Endothelial cell of umbilical vein (primary cell): ENCODE measurements around the gene TTC3. TPM values are rescaled to one million over a fixed set of nuclear protein-coding genes. Genes with fewer than 3 reads are reported as not detected.

Experiments used
- BruUV-seq: library from RNA; stranded (reverse); fragments of 400-500 nt; replicated peaks from 2 replicates; lab custom pipeline; 2021; lab: Mats Ljungman, UMichigan
- CTCF ChIA-PET: fragments of 300-600, 350-600 bp; sonication (Branson Sonifier 250); formaldehyde crosslinking; loops from one replicate; lab custom pipeline; 2021; ENCODE audit warnings: antibody characterized with exemption, inconsistent platforms; lab: Charles Lee
- POLR2A ChIA-PET: fragments of 300-600, 350-600 bp; sonication (Branson Sonifier 250); formaldehyde crosslinking; loops from one replicate; lab custom pipeline; 2021; ENCODE audit warnings: antibody characterized with exemption, inconsistent platforms; lab: Charles Lee
- DNase-seq: peaks from one replicate; pipeline ENCODE4 v3.0.0-alpha.2; 2011; ENCODE audit warnings: low read depth, low spot score
- FAIRE-seq: peaks from 2 replicates; lab custom pipeline; 2011; peaks lifted over from hg19 to GRCh38; lab: Jason Lieb, UNC
- H2AFZ ChIP-seq: 2 replicates; pipeline ENCODE4 v1.6.0; 2012; ENCODE audit warnings: low read depth, low read length, control low read depth, inconsistent platforms
- H3K27ac ChIP-seq: 2 replicates; pipeline ENCODE4 v1.5.1; 2011; ENCODE audit warnings: low read depth, mild to moderate bottlenecking, control low read depth, low read length, moderate library complexity; ENCODE audit not compliant: insufficient read depth
- H3K27me3 ChIP-seq, 2 experiments: 2 replicates each; pipeline versions ENCODE4 v1.6.0 to v1.6.1; 2011; ENCODE audit warnings: low read length in 2 of 2, mixed read lengths in 1 of 2; ENCODE audit not compliant: control insufficient read depth in 2 of 2, insufficient read depth in 2 of 2
- H3K36me3 ChIP-seq, 2 experiments: 2 replicates in 1 of 2; 3 replicates in 1 of 2; pipeline ENCODE4 v1.5.1; 2011; ENCODE audit warnings: low read length in 2 of 2, mild to moderate bottlenecking in 1 of 2, moderate library complexity in 1 of 2; ENCODE audit not compliant: control insufficient read depth in 2 of 2, insufficient read depth in 2 of 2; ENCODE audit errors: extremely low read depth in 1 of 2
- H3K4me1 ChIP-seq: 3 replicates; pipeline ENCODE4 v1.5.1; 2011; ENCODE audit warnings: mild to moderate bottlenecking, low read length; ENCODE audit not compliant: control insufficient read depth, insufficient read depth; ENCODE audit errors: extremely low read depth
- H3K4me2 ChIP-seq: 2 replicates; pipeline ENCODE4 v1.6.1; 2011; ENCODE audit warnings: low read length, control low read depth, mixed read lengths; ENCODE audit not compliant: insufficient read depth
- H3K4me3 ChIP-seq, 3 experiments: fragments of 200-600 bp in 1 of 3; sonication (generic), shearing (Covaris generic) in 1 of 3; replicated peaks in 1 of 3; 2 replicates each; pipeline ENCODE4 v1.5.1; 2011 to 2016; ENCODE audit warnings: control low read depth in 3 of 3, low read length in 3 of 3, mild to moderate bottlenecking in 2 of 3, inconsistent platforms in 1 of 3, low read depth in 1 of 3, moderate library complexity in 1 of 3; ENCODE audit not compliant: insufficient read depth in 1 of 3
- H3K79me2 ChIP-seq: 2 replicates; pipeline ENCODE4 v1.6.0; 2012; ENCODE audit warnings: low read length, inconsistent platforms; ENCODE audit not compliant: control insufficient read depth, insufficient read depth
- H3K9ac ChIP-seq: replicated peaks from 2 replicates; pipeline ENCODE3; 2011; ENCODE audit warnings: low read length, control low read depth; ENCODE audit not compliant: insufficient read depth; ENCODE audit errors: extremely low read depth
- H3K9me1 ChIP-seq: replicated peaks from 3 replicates; pipeline ENCODE4 v1.6.0; 2011; ENCODE audit warnings: mild to moderate bottlenecking, low read length; ENCODE audit not compliant: control insufficient read depth, insufficient read depth; ENCODE audit errors: extremely low read depth
- H3K9me3 ChIP-seq: replicated peaks from 2 replicates; pipeline ENCODE4 v1.5.1; 2012; ENCODE audit warnings: low read length, inconsistent platforms; ENCODE audit not compliant: control insufficient read depth, insufficient read depth
- H4K20me1 ChIP-seq: replicated peaks from 2 replicates; pipeline ENCODE3; 2011; ENCODE audit warnings: mild to moderate bottlenecking, low read length; ENCODE audit not compliant: control insufficient read depth, insufficient read depth; ENCODE audit errors: extremely low read depth
- CTCF ChIP-seq, 2 donors: IDR thresholded peaks; 1 replicate in 1 of 2; 2 replicates in 1 of 2; pipeline ENCODE4 v1.5.1; 2011; ENCODE audit warnings: low read length in 2 of 2, mild to moderate bottlenecking in 2 of 2, moderate library complexity in 2 of 2, control low read depth in 1 of 2, inconsistent platforms in 1 of 2, low read depth in 1 of 2; ENCODE audit not compliant: insufficient read depth in 1 of 2; ENCODE audit errors: extremely low read depth in 1 of 2
- EZH2 ChIP-seq: IDR thresholded peaks from 2 replicates; pipeline ENCODE4 v1.6.1; 2012; ENCODE audit warnings: borderline replicate concordance, low read depth, mild to moderate bottlenecking, moderate library complexity, low read length, inconsistent platforms; ENCODE audit not compliant: severe bottlenecking
- FOS ChIP-seq: IDR thresholded peaks from 2 replicates; pipeline ENCODE4 v1.6.1; 2011; ENCODE audit warnings: mild to moderate bottlenecking, low read length, moderate library complexity, borderline replicate concordance; ENCODE audit not compliant: insufficient read depth
- GATA2 ChIP-seq: IDR thresholded peaks from 2 replicates; pipeline ENCODE4 v1.7.0; 2011; ENCODE audit warnings: low read depth, mild to moderate bottlenecking, moderate library complexity, mixed read lengths, low read length; ENCODE audit not compliant: insufficient read length, insufficient read depth
- JUN ChIP-seq: IDR thresholded peaks from 2 replicates; pipeline ENCODE4 v1.6.1; 2011; ENCODE audit warnings: borderline replicate concordance, low read depth; ENCODE audit not compliant: insufficient read length, insufficient read depth
- MAX ChIP-seq: IDR thresholded peaks from 2 replicates; pipeline ENCODE4 v1.6.1; 2011; ENCODE audit not compliant: insufficient read depth, insufficient read length
- MYC ChIP-seq: IDR thresholded peaks from one replicate; pipeline ENCODE4 v1.6.1; 2011; ENCODE audit warnings: mild to moderate bottlenecking, low read depth, low read length
- POLR2A ChIP-seq: IDR thresholded peaks from 2 replicates; pipeline ENCODE4 v1.6.1; 2012; ENCODE audit warnings: low read depth, mild to moderate bottlenecking, control low read depth, low read length
- dilution Hi-C: fragments of 300-500 bp; cut with MboI; formaldehyde crosslinking; loops from one replicate; pipeline ENCODE4 v1.15.0; 2019; ENCODE audit warnings: low sequenced_read_pairs; ENCODE audit not compliant: extremely low pct_ligation_motif_present
- intact Hi-C: fragments of 100-400 bp; cut with micrococcal nuclease; formaldehyde crosslinking; loops from one replicate; pipeline ENCODE4 v1.10.0; 2022
- polyA plus RNA-seq, 4 experiments: library from polyadenylated mRNA; depleted of rRNA in 3 of 4; stranded (reverse) in 3 of 4; unstranded in 1 of 4; fragments of >200 nt; gene quantifications; 2 replicates each; pipeline versions ENCODE4 v1.2.1 to v1.2.3, GENCODE V29; 2011 to 2012; ENCODE audit warnings: missing spikeins in 1 of 4
- total RNA-seq: library from RNA; stranded (reverse); gene quantifications from 2 replicates; pipeline ENCODE4 v1.2.3, GENCODE V29; 2021

The TTC3 gene
- total and polyA plus RNA-seq, 2 donors (not counting 3 experiments of a cell fraction or from before 2014, with no cell fraction given): 26.2 to 113 TPM

GRCh38 chr21:37146320-37147235 is 73.5 kb downstream of the TTC3 start:
- Histone ChIP-seq H3K27ac (no peak overlapping the region), H3K4me1 (peaks cover 5% of the 10 kb centered on the region), H3K9me1 (no peaks in the 10 kb centered on the region), H3K36me3 (peaks cover 12 to 13% of the 10 kb centered on the region in 2 experiments), H3K27me3 (no peaks in the 10 kb centered on the region), H3K9ac (no peak overlapping the region), H3K79me2 (no peaks in the 10 kb centered on the region), H3K4me3 (no peak overlapping the region), H3K4me2 (no peak overlapping the region), H4K20me1 (no peaks in the 10 kb centered on the region), H3K9me3 (no peaks in the 10 kb centered on the region), H2AFZ (no peak overlapping the region)
- BruUV-seq: no TSS peak
- intact Hi-C loops (no loop called here), dilution Hi-C loops (no loop called here)
- POLR2A ChIA-PET: no interaction called here
- TF ChIP-seq POLR2A: no peak
- CTCF ChIA-PET: interaction anchor here (1.0 to 1.8 kb wide), 3 partner anchors 10 to 170 kb away, joined by 3 to 4 read pairs (median 4); no protein-coding TSS in a partner anchor
- FAIRE-seq (no peak), DNase-seq (no peak)

- Histone ChIP-seq H3K36me3 (peaks cover 12 to 13% of the 10 kb centered on the region in 2 experiments), H3K4me3 (no peak overlapping the region), H3K27me3 (no peaks in the 10 kb centered on the region), H3K9ac (no peak overlapping the region), H3K4me2 (no peak overlapping the region), H4K20me1 (no peaks in the 10 kb centered on the region), H3K4me1 (peaks cover 26% of the 10 kb centered on the region), H2AFZ (no peak overlapping the region), H3K9me3 (no peaks in the 10 kb centered on the region), H3K27ac (no peak overlapping the region), H3K79me2 (no peaks in the 10 kb centered on the region), H3K9me1 (no peaks in the 10 kb centered on the region)
- DNase-seq (peak; percentile 37), FAIRE-seq (no peak)
- BruUV-seq: no TSS peak
- no peak for TF ChIP-seq FOS
- no peak for TF ChIP-seq CTCF (IDR thresholded peaks at IDR 0.05; ENCODE audit: extremely low read depth in 1 of 2, insufficient read depth in 1 of 2, low read depth in 1 of 2, low read length in 2 of 2)
- no peak for TF ChIP-seq MAX
- no peak for TF ChIP-seq MYC
- no peak for TF ChIP-seq POLR2A
- no peak for TF ChIP-seq GATA2
- no peak for TF ChIP-seq JUN
- no peak for TF ChIP-seq EZH2
- CTCF ChIA-PET: no interaction called here
- POLR2A ChIA-PET: no interaction called here
- intact Hi-C loops (no loop called here), dilution Hi-C loops (no loop called here)
Measured at GRCh38 chr21:37149411-37149810, 76.4 kb downstream of the TTC3 start.
